Measurements from ENCODE around the gene NUMBL. TPM values are rescaled to one million over a fixed set of nuclear protein-coding genes. Genes with fewer than 3 reads are reported as not detected.

NUMBL gene
- total and polyA plus RNA-seq, 9 of the 15 experiments (the other 6 are each of a cell fraction or from before 2014, with no cell fraction given) = 0.39 to 38.6 (median 6.6) TPM

DNA sequence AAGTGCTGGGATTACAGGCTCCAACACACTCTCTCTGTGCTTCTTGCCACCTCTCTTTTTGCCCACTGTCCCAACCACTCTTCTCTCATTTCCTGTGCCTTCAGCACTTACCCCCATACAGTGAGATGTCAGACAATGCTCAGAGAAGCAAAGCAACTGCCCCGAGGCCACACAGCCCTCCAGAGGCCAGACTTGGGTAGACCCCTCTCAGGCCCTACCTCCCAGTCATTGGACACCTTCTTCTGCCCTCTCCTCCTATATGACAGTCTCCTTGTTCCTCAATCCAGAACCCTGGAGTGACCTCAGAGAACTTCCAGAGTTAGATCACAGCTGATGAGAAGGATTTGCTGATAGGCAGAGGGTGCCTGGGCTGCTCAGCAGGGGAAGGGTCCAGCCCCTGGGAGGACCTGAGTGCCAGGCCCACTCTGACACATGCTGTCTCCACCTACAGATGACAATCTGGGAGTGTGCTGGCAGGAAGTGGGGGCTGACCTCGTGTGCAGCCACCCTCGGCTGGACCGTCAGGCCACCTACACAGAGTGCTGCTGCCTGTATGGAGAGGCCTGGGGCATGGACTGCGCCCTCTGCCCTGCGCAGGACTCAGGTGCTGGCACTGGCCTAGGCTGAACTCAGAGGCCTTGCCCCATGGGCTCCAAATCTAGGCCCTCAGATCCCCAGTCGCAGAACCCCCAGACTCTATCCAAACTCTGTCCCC, 64.9 kb downstream of the NUMBL start (continued):
- TF ChIP-seq MBD2 (IDR thresholded peaks at IDR 0.05; ENCODE audit: borderline replicate concordance, low read depth) = peak; percentile 18; the same call in 1 of the 2 replicates
- TF ChIP-seq, protein P1, sequence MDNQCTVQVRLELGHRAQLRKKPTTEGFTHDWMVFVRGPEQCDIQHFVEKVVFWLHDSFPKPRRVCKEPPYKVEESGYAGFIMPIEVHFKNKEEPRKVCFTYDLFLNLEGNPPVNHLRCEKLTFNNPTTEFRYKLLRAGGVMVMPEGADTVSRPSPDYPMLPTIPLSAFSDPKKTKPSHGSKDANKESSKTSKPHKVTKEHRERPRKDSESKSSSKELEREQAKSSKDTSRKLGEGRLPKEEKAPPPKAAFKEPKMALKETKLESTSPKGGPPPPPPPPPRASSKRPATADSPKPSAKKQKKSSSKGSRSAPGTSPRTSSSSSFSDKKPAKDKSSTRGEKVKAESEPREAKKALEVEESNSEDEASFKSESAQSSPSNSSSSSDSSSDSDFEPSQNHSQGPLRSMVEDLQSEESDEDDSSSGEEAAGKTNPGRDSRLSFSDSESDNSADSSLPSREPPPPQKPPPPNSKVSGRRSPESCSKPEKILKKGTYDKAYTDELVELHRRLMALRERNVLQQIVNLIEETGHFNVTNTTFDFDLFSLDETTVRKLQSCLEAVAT (IDR thresholded peaks at IDR 0.05) = no peak
- no peak for TF ChIP-seq POU5F1 (IDR thresholded peaks at IDR 0.05; ENCODE audit: borderline replicate concordance, low read depth, low read length, partially characterized antibody)
- TF ChIP-seq, protein P2, sequence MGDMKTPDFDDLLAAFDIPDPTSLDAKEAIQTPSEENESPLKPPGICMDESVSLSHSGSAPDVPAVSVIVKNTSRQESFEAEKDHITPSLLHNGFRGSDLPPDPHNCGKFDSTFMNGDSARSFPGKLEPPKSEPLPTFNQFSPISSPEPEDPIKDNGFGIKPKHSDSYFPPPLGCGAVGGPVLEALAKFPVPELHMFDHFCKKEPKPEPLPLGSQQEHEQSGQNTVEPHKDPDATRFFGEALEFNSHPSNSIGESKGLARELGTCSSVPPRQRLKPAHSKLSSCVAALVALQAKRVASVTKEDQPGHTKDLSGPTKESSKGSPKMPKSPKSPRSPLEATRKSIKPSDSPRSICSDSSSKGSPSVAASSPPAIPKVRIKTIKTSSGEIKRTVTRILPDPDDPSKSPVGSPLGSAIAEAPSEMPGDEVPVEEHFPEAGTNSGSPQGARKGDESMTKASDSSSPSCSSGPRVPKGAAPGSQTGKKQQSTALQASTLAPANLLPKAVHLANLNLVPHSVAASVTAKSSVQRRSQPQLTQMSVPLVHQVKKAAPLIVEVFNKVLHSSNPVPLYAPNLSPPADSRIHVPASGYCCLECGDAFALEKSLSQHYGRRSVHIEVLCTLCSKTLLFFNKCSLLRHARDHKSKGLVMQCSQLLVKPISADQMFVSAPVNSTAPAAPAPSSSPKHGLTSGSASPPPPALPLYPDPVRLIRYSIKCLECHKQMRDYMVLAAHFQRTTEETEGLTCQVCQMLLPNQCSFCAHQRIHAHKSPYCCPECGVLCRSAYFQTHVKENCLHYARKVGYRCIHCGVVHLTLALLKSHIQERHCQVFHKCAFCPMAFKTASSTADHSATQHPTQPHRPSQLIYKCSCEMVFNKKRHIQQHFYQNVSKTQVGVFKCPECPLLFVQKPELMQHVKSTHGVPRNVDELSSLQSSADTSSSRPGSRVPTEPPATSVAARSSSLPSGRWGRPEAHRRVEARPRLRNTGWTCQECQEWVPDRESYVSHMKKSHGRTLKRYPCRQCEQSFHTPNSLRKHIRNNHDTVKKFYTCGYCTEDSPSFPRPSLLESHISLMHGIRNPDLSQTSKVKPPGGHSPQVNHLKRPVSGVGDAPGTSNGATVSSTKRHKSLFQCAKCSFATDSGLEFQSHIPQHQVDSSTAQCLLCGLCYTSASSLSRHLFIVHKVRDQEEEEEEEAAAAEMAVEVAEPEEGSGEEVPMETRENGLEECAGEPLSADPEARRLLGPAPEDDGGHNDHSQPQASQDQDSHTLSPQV (IDR thresholded peaks at IDR 0.05) = peak; percentile 53; the same call in 1 of the 2 replicates
- 0 out of 4 replicates have a peak, but pooled peaks of 1 of the 2 experiments have one; percentile 23 for TF ChIP-seq NRF1 (conservative IDR thresholded peaks at IDR 0.05 in 1 of 2, IDR thresholded peaks at IDR 0.05 in 1 of 2)
- no peak for TF ChIP-seq TCFL5 (CRISPR knock-in tag; conservative IDR thresholded peaks at IDR 0.05)
- TF ChIP-seq, protein P3, sequence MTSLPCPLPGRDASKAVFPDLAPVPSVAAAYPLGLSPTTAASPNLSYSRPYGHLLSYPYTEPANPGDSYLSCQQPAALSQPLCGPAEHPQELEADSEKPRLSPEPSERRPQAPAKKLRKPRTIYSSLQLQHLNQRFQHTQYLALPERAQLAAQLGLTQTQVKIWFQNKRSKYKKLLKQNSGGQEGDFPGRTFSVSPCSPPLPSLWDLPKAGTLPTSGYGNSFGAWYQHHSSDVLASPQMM (CRISPR knock-in tag; IDR thresholded peaks at IDR 0.05) = no peak

Measured in K562 (cell line).